IPS-11a (cell line): ENCODE data around the gene CFAP97.

ENCODE experiments used
- H3K4me3 ChIP-seq: one replicate; pipeline ENCODE4 v1.5.1; 2013; ENCODE audit warnings: low read depth, low read length, control low read depth

CFAP97 gene

DNA sequence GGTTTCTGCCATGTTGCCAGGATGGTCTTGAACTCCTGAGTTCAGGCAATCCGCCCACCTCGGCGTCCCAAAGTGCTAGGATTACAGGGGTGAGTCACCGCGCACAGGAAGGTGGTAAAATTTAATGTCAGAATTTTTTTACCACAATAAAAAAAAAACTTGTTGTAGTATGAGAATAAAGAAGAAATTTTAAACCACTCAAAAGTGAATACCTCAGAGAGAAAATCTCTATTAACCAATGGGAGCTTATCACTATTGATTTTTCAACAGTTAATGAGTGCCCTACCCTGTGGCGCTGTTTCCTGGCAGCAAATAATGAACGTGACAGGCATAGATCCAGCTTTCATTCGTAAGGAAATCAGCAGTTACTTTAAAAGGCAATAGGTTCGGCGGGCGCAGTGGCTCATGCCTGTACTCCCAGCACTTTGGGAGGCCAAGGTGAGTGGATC, 93.4 kb downstream of the CFAP97 start:
- H3K4me3 ChIP-seq, result no peak overlapping the region

DNA sequence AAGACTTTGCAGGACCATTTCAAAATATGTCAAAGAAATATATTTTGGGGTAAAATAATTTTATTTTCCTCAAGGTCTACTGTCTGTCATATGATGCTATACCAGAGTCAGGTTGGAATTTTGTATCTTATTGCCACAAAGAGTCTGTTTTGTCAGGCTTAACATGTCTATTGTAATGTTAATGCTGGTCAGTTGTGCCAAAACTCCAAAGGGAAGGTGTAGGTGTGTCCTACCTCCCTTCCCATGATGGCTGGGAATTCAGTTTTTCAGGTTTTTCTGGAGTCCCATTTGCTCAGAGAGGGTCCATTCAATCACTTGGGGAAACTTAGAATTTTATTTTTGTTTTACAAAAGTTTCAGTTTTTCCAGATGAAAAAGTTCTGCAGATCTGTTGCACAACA, 94.1 kb downstream of the CFAP97 start:
- H3K4me3 ChIP-seq, result no peak overlapping the region
